ENCODE results near the gene TIMMDC1. TPM values are rescaled to one million over a fixed set of nuclear protein-coding genes. Genes with fewer than 3 reads are reported as not detected.

The TIMMDC1 gene
- total and polyA plus RNA-seq, 2 of the 13 experiments (the other 11 are each of a cell fraction or from before 2014, with no cell fraction given): 50.0 to 77.8 TPM

GRCh38 chr3:119498186-119499011, at the start of gene TIMMDC1 (continued):
- TF ChIP-seq PREB (CRISPR knock-in tag; IDR thresholded peaks at IDR 0.05) (no peak), KDM5A (IDR thresholded peaks at IDR 0.05; ENCODE audit: borderline replicate concordance, low read length) (peak; percentile 54; the same call in 1 of the 2 replicates), ZBTB38 (CRISPR knock-in tag; IDR thresholded peaks at IDR 0.05) (peak; percentile 64), ZNF549 (CRISPR knock-in tag; IDR thresholded peaks at IDR 0.05) (no peak), SPEN (CRISPR knock-in tag; IDR thresholded peaks at IDR 0.05; ENCODE audit: low read depth) (peak; percentile 62; the same call in 1 of the 2 replicates), ZNF296 (CRISPR knock-in tag; conservative IDR thresholded peaks at IDR 0.05) (peak; percentile 62; the same call in 1 of the 2 replicates), ZNF558 (CRISPR knock-in tag; IDR thresholded peaks at IDR 0.05; ENCODE audit: borderline replicate concordance) (peak; percentile 79; the same call in 1 of the 2 replicates), NR2F1 (CRISPR knock-in tag; IDR thresholded peaks at IDR 0.05) (peak in 1 of 2 experiments; percentile 86; a peak in 3 of 4 replicates), ZNF556 (CRISPR knock-in tag; IDR thresholded peaks at IDR 0.05; ENCODE audit: borderline replicate concordance) (no peak; the same call in 1 of the 2 replicates), GRHL1 (CRISPR knock-in tag; conservative IDR thresholded peaks at IDR 0.05) (no peak), ZNF550 (CRISPR knock-in tag; IDR thresholded peaks at IDR 0.05; ENCODE audit: borderline replicate concordance) (no peak), HNF1A (IDR thresholded peaks at IDR 0.05; ENCODE audit: low read depth) (0 out of 2 replicates have a peak, but pooled peaks have one; percentile 28), HNF1A (CRISPR knock-in tag; IDR thresholded peaks at IDR 0.05; ENCODE audit: borderline replicate concordance) (peak; percentile 45; the same call in 1 of the 2 replicates), CHD2 (IDR thresholded peaks at IDR 0.05; ENCODE audit: low read depth, low read length) (no peak; the same call in 1 of the 2 replicates), ZBTB4 (CRISPR knock-in tag; IDR thresholded peaks at IDR 0.05; ENCODE audit: borderline replicate concordance) (0 out of 2 replicates have a peak, but pooled peaks have one; percentile 42), ZNF530 (CRISPR knock-in tag; IDR thresholded peaks at IDR 0.05; ENCODE audit: low read depth) (0 out of 2 replicates have a peak, but pooled peaks have one; percentile 63)

All from HepG2 (cell line).